Gastroesophageal sphincter (tissue), 3 donors: ENCODE measurements around the gene PYGM.

Source experiments
- EP300 ChIP-seq: sonication (generic); formaldehyde crosslinking; IDR thresholded peaks from one replicate; pipeline ENCODE4 v1.6.1; 2017; ENCODE audit warnings: antibody characterized with exemption, mild to moderate bottlenecking
- POLR2A ChIP-seq, 2 donors: fragments of 450-650 bp; IDR thresholded peaks; one replicate each; pipeline ENCODE4 v1.6.1; 2017; ENCODE audit warnings: antibody characterized with exemption in 2 of 2, mild to moderate bottlenecking in 2 of 2, moderate library complexity in 1 of 2
- POLR2AphosphoS5 ChIP-seq: sonication (generic); formaldehyde crosslinking; IDR thresholded peaks from one replicate; pipeline ENCODE4 v1.6.1; 2017; ENCODE audit warnings: antibody characterized with exemption
- TF ChIP-seq, protein P1 (sequence below), 4 experiments: fragments of 200-600 bp in 2 of 4; fragments of 450-650 bp in 2 of 4; sonication (generic) in 1 of 4; IDR thresholded peaks; one replicate each; pipeline ENCODE4 v1.5.1; 2017 to 2019; ENCODE audit warnings: antibody characterized with exemption in 4 of 4, mild to moderate bottlenecking in 2 of 4, moderate library complexity in 2 of 4

- no peak for TF ChIP-seq POLR2A (IDR thresholded peaks at IDR 0.05)
- no peak for TF ChIP-seq POLR2AphosphoS5
- TF ChIP-seq, protein P1, sequence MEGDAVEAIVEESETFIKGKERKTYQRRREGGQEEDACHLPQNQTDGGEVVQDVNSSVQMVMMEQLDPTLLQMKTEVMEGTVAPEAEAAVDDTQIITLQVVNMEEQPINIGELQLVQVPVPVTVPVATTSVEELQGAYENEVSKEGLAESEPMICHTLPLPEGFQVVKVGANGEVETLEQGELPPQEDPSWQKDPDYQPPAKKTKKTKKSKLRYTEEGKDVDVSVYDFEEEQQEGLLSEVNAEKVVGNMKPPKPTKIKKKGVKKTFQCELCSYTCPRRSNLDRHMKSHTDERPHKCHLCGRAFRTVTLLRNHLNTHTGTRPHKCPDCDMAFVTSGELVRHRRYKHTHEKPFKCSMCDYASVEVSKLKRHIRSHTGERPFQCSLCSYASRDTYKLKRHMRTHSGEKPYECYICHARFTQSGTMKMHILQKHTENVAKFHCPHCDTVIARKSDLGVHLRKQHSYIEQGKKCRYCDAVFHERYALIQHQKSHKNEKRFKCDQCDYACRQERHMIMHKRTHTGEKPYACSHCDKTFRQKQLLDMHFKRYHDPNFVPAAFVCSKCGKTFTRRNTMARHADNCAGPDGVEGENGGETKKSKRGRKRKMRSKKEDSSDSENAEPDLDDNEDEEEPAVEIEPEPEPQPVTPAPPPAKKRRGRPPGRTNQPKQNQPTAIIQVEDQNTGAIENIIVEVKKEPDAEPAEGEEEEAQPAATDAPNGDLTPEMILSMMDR (IDR thresholded peaks at IDR 0.05) = no peak
- TF ChIP-seq EP300 = no peak
These were observed 14.4 kb upstream of the PYGM start for GRCh38 chr11:64774144-64774543.
